Measurements from ENCODE around the gene DOCK1.
"Not testable (repeated sequence)": the region's sequence is repeated elsewhere in the genome, so short reads cannot be mapped to it uniquely, and the experiment has no call there.

DOCK1 gene

DNA sequence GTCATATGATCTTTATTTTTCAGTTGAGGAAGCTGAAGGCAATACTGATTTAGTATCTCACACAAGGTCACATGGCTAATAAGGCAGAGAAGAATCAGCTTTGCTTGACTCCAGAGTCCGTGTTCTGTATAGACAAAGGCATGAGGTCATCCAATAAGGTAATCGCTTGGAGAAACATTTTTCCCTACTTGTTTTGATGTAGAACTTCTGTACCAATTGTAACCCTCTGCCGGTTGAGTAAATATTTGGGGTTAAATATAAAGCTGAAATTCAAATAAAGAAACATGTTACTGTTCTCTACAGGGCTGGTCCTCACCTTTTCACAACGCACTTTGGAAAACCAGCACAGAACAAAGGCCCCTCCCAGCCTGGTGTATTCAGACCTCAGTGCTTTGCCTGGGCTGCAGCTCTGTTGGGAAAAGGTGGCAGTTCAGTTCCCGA lies 374.1 kb downstream of the DOCK1 start:
- TF ChIP-seq SPI1 (IDR thresholded peaks at IDR 0.05; ENCODE audit: low read depth, low read length) (no peak), POLR2AphosphoS5 (IDR thresholded peaks at IDR 0.05; ENCODE audit: low read depth, low read length) (no peak), POU2F2 (IDR thresholded peaks at IDR 0.05; ENCODE audit: low read depth, low read length) (no peak)
- FAIRE-seq (no peak), DNase-seq (ENCODE audit: insufficient read length, low spot score) (no peak)

DNA sequence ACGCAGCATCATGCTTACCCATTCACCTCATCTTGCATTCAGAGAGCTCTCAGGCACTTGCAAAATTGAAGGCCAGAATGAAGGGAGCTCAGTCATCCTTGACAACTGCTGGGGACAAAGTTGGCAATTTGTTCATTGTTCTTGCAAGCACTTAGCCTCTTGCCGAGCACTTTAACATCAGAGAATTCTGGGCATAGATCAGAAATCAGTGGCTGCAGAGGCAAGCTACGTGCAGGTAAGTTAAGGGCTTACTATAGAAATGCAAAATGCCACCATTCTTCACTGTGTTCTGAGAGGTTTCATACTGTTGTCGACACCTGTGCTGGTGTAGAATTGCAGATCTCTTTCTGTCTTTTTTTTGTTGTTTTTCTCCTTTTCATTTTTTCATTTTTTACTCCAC lies 375.2 kb downstream of the DOCK1 start:
- TF ChIP-seq SPI1 (IDR thresholded peaks at IDR 0.05; ENCODE audit: low read depth, low read length) (no peak), TAF1 (IDR thresholded peaks at IDR 0.05; ENCODE audit: low read depth, low read length) (no peak), POLR2AphosphoS5 (IDR thresholded peaks at IDR 0.05; ENCODE audit: low read depth, low read length) (no peak), POU2F2 (IDR thresholded peaks at IDR 0.05; ENCODE audit: low read depth, low read length) (no peak), PAX5 (IDR thresholded peaks at IDR 0.05; ENCODE audit: insufficient read depth, low read length, severe bottlenecking) (no peak), POLR2A (IDR thresholded peaks at IDR 0.05; ENCODE audit: low read depth, low read length) (no peak)
- no peak for DNase-seq (ENCODE audit: insufficient read length, low spot score)
- no peak for FAIRE-seq

DNA sequence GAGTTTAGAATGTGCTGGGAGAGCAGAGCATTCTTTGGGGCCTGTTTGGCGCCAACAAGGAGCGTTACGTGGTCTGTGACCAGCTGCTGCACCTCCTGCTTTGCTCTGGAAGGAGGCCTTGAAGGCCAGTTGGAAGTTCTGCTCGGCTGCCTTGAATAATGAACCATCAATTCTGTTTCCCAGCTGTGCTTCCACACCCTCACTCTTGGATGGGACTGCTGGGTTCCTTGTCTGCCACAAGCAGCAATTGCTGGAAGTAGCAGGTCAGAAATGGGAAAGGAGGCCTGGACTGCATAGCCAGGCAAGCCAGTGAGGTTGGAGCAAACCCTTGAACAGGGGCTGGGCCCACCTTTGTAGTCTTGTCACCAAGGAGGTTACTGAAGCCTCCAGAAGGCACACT lies 377.8 kb downstream of the DOCK1 start:
- DNase-seq (ENCODE audit: insufficient read length, low spot score) (no peak), FAIRE-seq (no peak)
- TF ChIP-seq TAF1 (IDR thresholded peaks at IDR 0.05; ENCODE audit: low read depth, low read length): no peak
- TF ChIP-seq POLR2AphosphoS5 (IDR thresholded peaks at IDR 0.05; ENCODE audit: low read depth, low read length): no peak
- no peak for TF ChIP-seq POLR2A (IDR thresholded peaks at IDR 0.05; ENCODE audit: low read depth, low read length)
- TF ChIP-seq PAX5 (IDR thresholded peaks at IDR 0.05; ENCODE audit: insufficient read depth, low read length, severe bottlenecking): no peak
- TF ChIP-seq SPI1 (IDR thresholded peaks at IDR 0.05; ENCODE audit: low read depth, low read length): no peak
- TF ChIP-seq POU2F2 (IDR thresholded peaks at IDR 0.05; ENCODE audit: low read depth, low read length): no peak

DNA sequence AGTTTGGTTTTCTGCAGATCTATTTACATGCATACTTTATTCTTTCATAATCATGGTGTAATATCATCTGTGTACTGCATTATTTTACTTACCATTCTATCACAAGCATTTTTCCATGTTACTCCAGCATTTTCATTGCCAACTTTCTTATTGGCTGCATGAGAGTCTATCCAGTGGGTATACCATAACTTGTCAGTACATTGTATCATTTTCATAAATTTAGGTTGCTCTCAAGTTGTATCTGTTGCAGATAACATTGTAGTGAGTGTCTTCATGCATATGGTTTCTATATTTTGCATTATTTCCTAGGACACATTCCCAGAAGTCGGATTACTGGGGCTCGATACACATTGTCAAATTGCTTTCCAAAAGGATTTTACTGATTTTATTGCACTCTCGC lies 378.3 kb downstream of the DOCK1 start:
- TF ChIP-seq PAX5 (IDR thresholded peaks at IDR 0.05; ENCODE audit: insufficient read depth, low read length, severe bottlenecking) (no peak), POLR2AphosphoS5 (IDR thresholded peaks at IDR 0.05; ENCODE audit: low read depth, low read length) (no peak), POLR2A (IDR thresholded peaks at IDR 0.05; ENCODE audit: low read depth, low read length) (no peak), POU2F2 (IDR thresholded peaks at IDR 0.05; ENCODE audit: low read depth, low read length) (no peak), SPI1 (IDR thresholded peaks at IDR 0.05; ENCODE audit: low read depth, low read length) (no peak), TAF1 (IDR thresholded peaks at IDR 0.05; ENCODE audit: low read depth, low read length) (no peak)
- DNase-seq (ENCODE audit: insufficient read length, low spot score) (no peak), FAIRE-seq (no peak)

DNA sequence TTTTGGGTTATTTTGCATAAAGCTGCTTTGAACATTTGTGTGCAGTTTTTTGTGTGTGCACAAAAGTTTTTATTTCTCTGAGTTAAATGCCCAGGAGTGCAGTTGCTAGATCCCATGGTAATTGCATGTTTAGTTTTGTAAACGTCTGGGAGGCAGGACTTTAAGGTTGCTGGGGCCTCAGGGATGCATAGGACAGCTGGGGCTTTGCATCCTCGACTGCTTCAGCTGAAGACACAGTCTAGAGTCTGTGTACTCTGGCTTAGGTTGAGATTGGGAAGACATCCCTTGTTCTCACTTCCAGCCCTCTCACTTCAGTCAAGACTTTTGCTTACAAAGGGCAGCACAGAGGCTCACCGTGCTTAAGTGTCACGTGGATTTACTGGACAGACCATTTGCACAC lies 385.6 kb downstream of the DOCK1 start:
- TF ChIP-seq POLR2AphosphoS5 (IDR thresholded peaks at IDR 0.05; ENCODE audit: low read depth, low read length) (no peak), SPI1 (IDR thresholded peaks at IDR 0.05; ENCODE audit: low read depth, low read length) (no peak), TAF1 (IDR thresholded peaks at IDR 0.05; ENCODE audit: low read depth, low read length) (no peak), POLR2A (IDR thresholded peaks at IDR 0.05; ENCODE audit: low read depth, low read length) (no peak), POU2F2 (IDR thresholded peaks at IDR 0.05; ENCODE audit: low read depth, low read length) (no peak), PAX5 (IDR thresholded peaks at IDR 0.05; ENCODE audit: insufficient read depth, low read length, severe bottlenecking) (no peak)
- DNase-seq (ENCODE audit: insufficient read length, low spot score) (no peak), FAIRE-seq (no peak)

DNA sequence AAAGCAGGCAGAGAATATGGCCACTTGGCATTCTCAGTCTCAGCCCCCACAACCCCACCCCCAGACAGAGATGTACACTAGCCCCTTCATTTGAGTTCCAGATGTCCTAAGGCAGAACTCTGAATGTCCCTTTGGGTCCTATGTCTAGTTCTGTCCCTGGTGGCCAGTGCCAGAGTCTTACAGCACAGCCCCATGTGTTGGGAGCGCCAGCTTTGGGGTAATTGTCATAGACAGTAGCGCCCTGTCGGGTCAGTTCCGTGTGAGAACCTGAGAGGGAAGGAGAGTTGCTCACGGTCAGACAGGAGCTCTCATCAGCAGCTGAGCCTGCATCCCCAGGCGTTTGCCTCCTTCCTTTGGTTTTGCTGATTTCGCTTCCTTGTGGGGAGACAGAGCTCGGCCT lies 386.1 kb downstream of the DOCK1 start:
- DNase-seq (ENCODE audit: insufficient read length, low spot score): no peak
- TF ChIP-seq POU2F2 (IDR thresholded peaks at IDR 0.05; ENCODE audit: low read depth, low read length) (no peak), SPI1 (IDR thresholded peaks at IDR 0.05; ENCODE audit: low read depth, low read length) (no peak), POLR2A (IDR thresholded peaks at IDR 0.05; ENCODE audit: low read depth, low read length) (no peak), PAX5 (IDR thresholded peaks at IDR 0.05; ENCODE audit: insufficient read depth, low read length, severe bottlenecking) (no peak), TAF1 (IDR thresholded peaks at IDR 0.05; ENCODE audit: low read depth, low read length) (no peak)
- no peak for FAIRE-seq

DNA sequence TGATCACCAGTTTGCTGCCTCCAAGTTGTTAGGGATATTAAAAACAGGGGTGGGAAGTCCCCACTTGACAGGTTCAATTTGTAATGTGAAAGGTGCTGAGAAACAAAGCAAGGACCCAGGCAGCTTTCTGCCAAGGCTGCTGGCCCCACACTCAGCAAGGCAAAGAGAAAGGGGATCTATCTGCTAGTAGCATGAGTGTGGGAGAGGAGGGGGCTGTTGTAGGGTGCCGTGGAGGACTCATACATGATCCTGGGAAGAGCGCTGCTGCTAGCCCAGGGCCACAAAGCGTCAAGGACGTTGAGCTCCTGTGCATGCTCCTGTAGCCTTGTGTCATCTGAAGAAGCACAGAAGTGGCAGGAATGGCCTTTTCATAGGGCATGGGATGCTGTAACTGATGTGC lies 387.7 kb downstream of the DOCK1 start:
- TF ChIP-seq POLR2AphosphoS5 (IDR thresholded peaks at IDR 0.05; ENCODE audit: low read depth, low read length) (no peak), PAX5 (IDR thresholded peaks at IDR 0.05; ENCODE audit: insufficient read depth, low read length, severe bottlenecking) (no peak), TAF1 (IDR thresholded peaks at IDR 0.05; ENCODE audit: low read depth, low read length) (no peak), SPI1 (IDR thresholded peaks at IDR 0.05; ENCODE audit: low read depth, low read length) (no peak), POLR2A (IDR thresholded peaks at IDR 0.05; ENCODE audit: low read depth, low read length) (no peak), POU2F2 (IDR thresholded peaks at IDR 0.05; ENCODE audit: low read depth, low read length) (no peak)
- no peak for DNase-seq (ENCODE audit: insufficient read length, low spot score)
- FAIRE-seq: no peak

DNA sequence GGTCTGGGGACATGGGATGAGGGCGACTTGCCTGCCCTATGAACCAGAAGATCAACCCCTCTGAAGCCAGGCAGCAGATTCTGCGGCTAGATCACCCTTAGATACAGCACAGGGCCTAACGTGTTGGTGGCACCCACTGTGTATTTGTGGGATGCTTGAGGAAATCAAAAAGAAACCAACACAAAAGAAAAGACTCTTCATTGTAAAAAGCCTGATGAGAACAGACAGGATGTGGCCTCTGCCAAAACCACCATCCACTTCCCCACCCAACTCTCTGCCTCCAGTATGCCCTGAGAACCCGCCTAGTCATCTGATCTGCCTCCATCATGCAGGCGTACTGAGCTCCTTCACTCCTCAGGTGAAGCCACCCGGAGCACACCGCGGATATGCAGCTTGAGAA lies 388.4 kb downstream of the DOCK1 start:
- TF ChIP-seq SPI1 (IDR thresholded peaks at IDR 0.05; ENCODE audit: low read depth, low read length) (no peak), POU2F2 (IDR thresholded peaks at IDR 0.05; ENCODE audit: low read depth, low read length) (no peak), POLR2A (IDR thresholded peaks at IDR 0.05; ENCODE audit: low read depth, low read length) (no peak), PAX5 (IDR thresholded peaks at IDR 0.05; ENCODE audit: insufficient read depth, low read length, severe bottlenecking) (no peak), POLR2AphosphoS5 (IDR thresholded peaks at IDR 0.05; ENCODE audit: low read depth, low read length) (no peak), TAF1 (IDR thresholded peaks at IDR 0.05; ENCODE audit: low read depth, low read length) (no peak)
- DNase-seq (ENCODE audit: insufficient read length, low spot score) (no peak), FAIRE-seq (no peak)

DNA sequence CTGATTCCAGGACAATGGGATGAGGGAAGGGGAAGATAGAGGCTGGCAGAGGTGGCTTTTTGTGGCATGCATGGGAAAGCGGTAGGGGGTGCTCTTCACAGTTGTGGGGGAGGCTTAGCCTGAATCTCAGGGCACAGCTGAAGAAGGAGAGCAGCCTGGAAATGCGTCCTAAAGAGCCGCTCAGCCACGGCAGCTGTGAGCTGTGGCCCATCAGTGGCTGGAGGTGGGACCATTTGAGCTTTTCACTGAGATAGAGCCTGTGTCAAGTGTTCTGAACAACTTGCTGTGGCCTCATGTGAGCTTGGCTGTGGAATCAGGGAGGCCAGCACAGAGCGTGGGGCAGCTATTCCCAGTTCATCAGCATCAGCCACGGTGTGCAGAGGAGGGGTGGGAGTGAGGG lies 391.5 kb downstream of the DOCK1 start:
- no peak for FAIRE-seq
- DNase-seq (ENCODE audit: insufficient read length, low spot score): no peak
- TF ChIP-seq POLR2AphosphoS5 (IDR thresholded peaks at IDR 0.05; ENCODE audit: low read depth, low read length) (no peak), PAX5 (IDR thresholded peaks at IDR 0.05; ENCODE audit: insufficient read depth, low read length, severe bottlenecking) (no peak), SPI1 (IDR thresholded peaks at IDR 0.05; ENCODE audit: low read depth, low read length) (no peak), TAF1 (IDR thresholded peaks at IDR 0.05; ENCODE audit: low read depth, low read length) (no peak), POU2F2 (IDR thresholded peaks at IDR 0.05; ENCODE audit: low read depth, low read length) (no peak)

DNA sequence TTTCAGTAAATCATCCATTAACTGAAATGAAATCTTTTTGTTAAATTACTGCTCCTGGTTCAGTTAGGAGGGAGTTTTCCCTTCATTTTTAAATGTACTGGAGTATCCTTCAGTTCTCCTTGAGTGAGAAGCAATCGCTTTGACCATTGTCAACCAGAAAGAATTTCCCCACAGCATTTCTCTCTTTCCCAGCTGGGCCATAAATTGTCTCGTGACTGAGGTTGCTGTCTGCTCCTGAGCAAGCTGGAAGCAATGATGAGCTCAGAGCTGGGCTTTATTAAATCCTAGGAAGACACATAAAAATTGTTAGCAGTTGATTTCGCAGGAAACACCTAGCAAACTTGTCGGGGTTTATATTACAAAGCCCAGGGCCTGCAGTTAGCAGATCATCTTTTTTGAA lies 393.2 kb downstream of the DOCK1 start:
- no peak for FAIRE-seq
- no peak for TF ChIP-seq PAX5 (IDR thresholded peaks at IDR 0.05; ENCODE audit: insufficient read depth, low read length, severe bottlenecking)

DNA sequence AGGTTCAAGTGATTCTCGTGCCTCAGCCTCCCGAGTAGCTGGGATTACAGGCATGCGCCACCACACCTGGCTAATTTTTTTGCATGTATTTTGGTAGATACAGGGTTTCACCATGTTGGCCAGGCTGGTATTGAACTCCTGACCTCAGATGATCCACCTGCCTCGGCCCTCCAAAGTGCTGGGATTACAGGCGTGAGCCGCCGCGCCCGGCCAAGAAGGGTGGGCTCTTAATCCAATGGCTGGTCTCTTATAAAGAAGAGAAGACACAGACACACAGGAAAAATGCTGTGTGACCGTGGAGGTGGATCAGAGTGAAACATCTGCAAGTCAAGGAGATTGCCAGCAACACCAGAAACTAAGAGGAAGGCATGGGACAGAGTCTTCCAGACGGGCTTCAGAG lies 394.0 kb downstream of the DOCK1 start:
- DNase-seq (ENCODE audit: insufficient read length, low spot score); FAIRE-seq: not testable (repeated sequence)

More for the DNA sequence above, 393.2 kb downstream of the DOCK1 start:
- DNase-seq (ENCODE audit: insufficient read length, low spot score): no peak

Data from GM12891 (cell line).